K562 (cell line): ENCODE results near the gene PNRC2. TPM values are rescaled to one million over a fixed set of nuclear protein-coding genes. Genes with fewer than 3 reads are reported as not detected.
A peak's percentile ranks its signal among the peaks of the same experiment; 100 is the strongest.

Source experiments
- ATF3 ChIP-seq, 2 experiments: fragments of 450-650 bp in 1 of 2; sonication (generic) in 1 of 2; formaldehyde crosslinking in 1 of 2; IDR thresholded peaks in 1 of 2; conservative IDR thresholded peaks in 1 of 2; 2 replicates each; pipeline versions ENCODE4 v1.6.1 to v1.8.1; 2016 to 2023; ENCODE audit warnings: mild to moderate bottlenecking in 2 of 2, moderate library complexity in 2 of 2, inconsistent platforms in 1 of 2, missing genetic modification reagents in 1 of 2
- BRF2 ChIP-seq: IDR thresholded peaks from 3 replicates; pipeline ENCODE4 v1.6.1; 2011; ENCODE audit warnings: borderline replicate concordance, mild to moderate bottlenecking; ENCODE audit not compliant: insufficient read length, insufficient read depth
- CHCHD3 ChIP-seq: fragments of 250-450 bp; sonication (Bioruptor Pico); IDR thresholded peaks from 2 replicates; pipeline ENCODE4 v2.1.2; 2022; ENCODE audit warnings: mild to moderate bottlenecking
- DPF2 ChIP-seq: fragments of 450-650 bp; IDR thresholded peaks from 2 replicates; pipeline ENCODE4 v1.6.1; 2016
- EP400 ChIP-seq: fragments of 450-650 bp; IDR thresholded peaks from 2 replicates; pipeline ENCODE4 v1.6.1; 2017; ENCODE audit warnings: antibody characterized with exemption, mild to moderate bottlenecking, moderate library complexity
- ETV6 ChIP-seq, 3 experiments: fragments of 150-350 bp in 1 of 3; sonication (generic) in 1 of 3; formaldehyde crosslinking in 1 of 3; IDR thresholded peaks; 2 replicates each; pipeline versions ENCODE4 v1.6.1 to v1.8.0; 2014 to 2022; ENCODE audit warnings: borderline replicate concordance in 2 of 3, low read depth in 2 of 3, antibody characterized with exemption in 1 of 3, low read length in 1 of 3, mild to moderate bottlenecking in 1 of 3, missing genetic modification reagents in 1 of 3
- HOMEZ ChIP-seq: fragments of 250-450 bp; sonication (Bioruptor Pico); IDR thresholded peaks from 2 replicates; pipeline ENCODE4 v1.4.0; 2020; ENCODE audit warnings: mild to moderate bottlenecking, moderate library complexity
- MCM5 ChIP-seq: fragments of 450-650 bp; IDR thresholded peaks from 2 replicates; pipeline ENCODE4 v1.6.1; 2016; ENCODE audit warnings: low read depth
- MYNN ChIP-seq, 2 experiments: sonication (generic); formaldehyde crosslinking in 1 of 2; IDR thresholded peaks; 2 replicates each; pipeline versions ENCODE4 v1.5.0 to v1.6.1; 2016 to 2020; ENCODE audit warnings: antibody characterized with exemption in 1 of 2, missing genetic modification reagents in 1 of 2
- POLR2AphosphoS5 ChIP-seq: IDR thresholded peaks from 2 replicates; pipeline ENCODE4 v1.6.1; 2011; ENCODE audit warnings: mild to moderate bottlenecking, low read depth, low read length, moderate library complexity; ENCODE audit not compliant: control insufficient read depth, insufficient read depth
- STAT5A ChIP-seq: IDR thresholded peaks from 2 replicates; pipeline ENCODE4 v1.6.1; 2012; ENCODE audit warnings: low read length, inconsistent platforms, borderline replicate concordance
- THRB ChIP-seq: fragments of 450-650 bp; formaldehyde crosslinking; conservative IDR thresholded peaks from 2 replicates; pipeline ENCODE4 v1.4.0; 2022; ENCODE audit warnings: mild to moderate bottlenecking, missing genetic modification characterization
- ZFP1 ChIP-seq: fragments of 450-650 bp; formaldehyde crosslinking; IDR thresholded peaks from 2 replicates; pipeline ENCODE4 v1.4.0; 2020; ENCODE audit warnings: mild to moderate bottlenecking, mixed read lengths
- ZNF232 ChIP-seq: sonication (generic); formaldehyde crosslinking; IDR thresholded peaks from 2 replicates; pipeline ENCODE4 v1.8.0; 2022; ENCODE audit warnings: mild to moderate bottlenecking, missing genetic modification reagents
- ZNF778 ChIP-seq: fragments of 450-650 bp; formaldehyde crosslinking; IDR thresholded peaks from 2 replicates; pipeline ENCODE4 v1.4.0; 2020; ENCODE audit warnings: mild to moderate bottlenecking, moderate library complexity
- polyA plus RNA-seq, 8 experiments: library from polyadenylated mRNA; depleted of rRNA in 4 of 8; stranded (reverse) in 5 of 8; unstranded in 3 of 8; fragments of >200 nt; fragmentation: Nextera tagmentation in 2 of 8; fragmentation: Illumina TruSeq in 1 of 8; extraction: Ambion mirVana in 2 of 8; extraction: Trizol in 1 of 8; gene quantifications; 2 replicates each; pipeline versions ENCODE4 v1.2.1 to v1.2.3, GENCODE V29; 2011 to 2014; ENCODE audit warnings: inconsistent platforms in 1 of 8, missing spikeins in 1 of 8
- total RNA-seq, 7 experiments: library from RNA; depleted of rRNA in 6 of 7; stranded (reverse); fragments of >200 nt in 6 of 7; fragmentation: Illumina TruSeq in 2 of 7; extraction: Trizol in 2 of 7; gene quantifications; 2 replicates each; pipeline versions ENCODE4 v1.2.1 to v1.2.3, GENCODE V29; 2011 to 2021; ENCODE audit warnings: low replicate concordance in 1 of 7
- TF ChIP-seq, protein P1 (sequence below): fragments of 450-650 bp; IDR thresholded peaks from 2 replicates; pipeline ENCODE4 v1.6.1; 2016; ENCODE audit warnings: low read depth, mild to moderate bottlenecking, moderate library complexity

Gene PNRC2
- total and polyA plus RNA-seq, 9 of the 15 experiments (the other 6 are each of a cell fraction or from before 2014, with no cell fraction given), result 127 to 303 (median 203) TPM

- TF ChIP-seq MYNN (IDR thresholded peaks at IDR 0.05), result 0 out of 2 replicates have a peak, but pooled peaks have one; percentile 7
- no peak for TF ChIP-seq MYNN (CRISPR knock-in tag; IDR thresholded peaks at IDR 0.05)
- peak; percentile 33; the same call in 1 of the 2 replicates for TF ChIP-seq THRB
- TF ChIP-seq, protein P1, sequence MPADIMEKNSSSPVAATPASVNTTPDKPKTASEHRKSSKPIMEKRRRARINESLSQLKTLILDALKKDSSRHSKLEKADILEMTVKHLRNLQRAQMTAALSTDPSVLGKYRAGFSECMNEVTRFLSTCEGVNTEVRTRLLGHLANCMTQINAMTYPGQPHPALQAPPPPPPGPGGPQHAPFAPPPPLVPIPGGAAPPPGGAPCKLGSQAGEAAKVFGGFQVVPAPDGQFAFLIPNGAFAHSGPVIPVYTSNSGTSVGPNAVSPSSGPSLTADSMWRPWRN, result no peak
- no peak for TF ChIP-seq BRF2
- TF ChIP-seq CHCHD3 (CRISPR knock-in tag), result no peak
- TF ChIP-seq ZFP1, result 0 out of 2 replicates have a peak, but pooled peaks have one; percentile 2
- no peak for TF ChIP-seq HOMEZ (CRISPR knock-in tag)
- TF ChIP-seq ETV6 (IDR thresholded peaks at IDR 0.05; ENCODE audit: borderline replicate concordance in 1 of 2, low read depth in 2 of 2, low read length in 1 of 2), result peak; percentile 31 to 69; a peak in 1 of 4 replicates
- TF ChIP-seq ETV6 (CRISPR knock-in tag; IDR thresholded peaks at IDR 0.05; ENCODE audit: borderline replicate concordance), result no peak
- no peak for TF ChIP-seq POLR2AphosphoS5
- TF ChIP-seq DPF2, result peak; percentile 62; the same call in 1 of the 2 replicates
- no peak for TF ChIP-seq ZNF778
- TF ChIP-seq MCM5, result no peak
- peak; percentile 70 for TF ChIP-seq ATF3 (IDR thresholded peaks at IDR 0.05)
- no peak for TF ChIP-seq ATF3 (CRISPR knock-in tag; conservative IDR thresholded peaks at IDR 0.05)
- peak; percentile 19; the same call in 1 of the 2 replicates for TF ChIP-seq EP400
- TF ChIP-seq STAT5A, result peak; percentile 19; the same call in 1 of the 2 replicates
- no peak for TF ChIP-seq ZNF232 (CRISPR knock-in tag)
These were observed 5.4 kb downstream of the PNRC2 start (continued) for GRCh38 chr1:23964790-23965740.
